ENCODE measurements around the gene TANGO6.

The TANGO6 gene

DNA sequence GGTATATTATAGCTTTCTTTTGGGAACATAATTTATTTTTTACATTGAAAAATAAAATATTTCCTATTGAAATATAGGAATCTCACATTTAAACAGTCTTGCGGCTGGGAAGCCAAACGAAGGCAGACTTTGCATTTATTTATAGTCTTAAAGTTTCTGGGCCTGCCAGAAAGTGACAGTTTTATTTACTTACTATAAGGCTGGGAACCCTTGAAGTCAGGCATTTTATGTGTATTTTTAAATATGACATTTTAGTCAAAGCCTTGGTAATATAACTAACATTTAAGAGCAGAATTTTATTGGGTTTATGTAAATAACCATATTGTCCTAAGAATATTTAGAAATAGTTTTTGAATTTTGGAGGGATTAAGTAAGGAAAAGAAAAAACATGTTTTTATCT, 97.5 kb downstream of the TANGO6 start:
- DNase-seq: no peak
- H3K36me3 ChIP-seq (replicated peaks; ENCODE audit: insufficient read depth, low read length): no peaks in the 10 kb centered on the region
- no peak overlapping the region for H3K4me2 ChIP-seq (ENCODE audit: low read depth, low read length)
- H3K27ac ChIP-seq (ENCODE audit: low read length): no peak overlapping the region
- H3K4me3 ChIP-seq (ENCODE audit: low read length): no peak overlapping the region
- no peaks in the 10 kb centered on the region for H3K9me3 ChIP-seq (replicated peaks; ENCODE audit: insufficient read depth, low read length)
- H2AFZ ChIP-seq (ENCODE audit: low read length): no peak overlapping the region
- no peaks in the 10 kb centered on the region for H3K27me3 ChIP-seq (replicated peaks; ENCODE audit: insufficient read depth, low read length)
- H3K79me2 ChIP-seq (ENCODE audit: low read length): no peaks in the 10 kb centered on the region
- H3F3A ChIP-seq (ENCODE audit: insufficient read depth, low read length): no peaks in the 10 kb centered on the region
- TF ChIP-seq EZH2 (optimal IDR thresholded peaks at IDR 0.05; ENCODE audit: low read depth, low read length) (no peak), EZH2phosphoT487 (IDR thresholded peaks at IDR 0.05; ENCODE audit: low read length) (no peak)
- TF ChIP-seq, protein P1, sequence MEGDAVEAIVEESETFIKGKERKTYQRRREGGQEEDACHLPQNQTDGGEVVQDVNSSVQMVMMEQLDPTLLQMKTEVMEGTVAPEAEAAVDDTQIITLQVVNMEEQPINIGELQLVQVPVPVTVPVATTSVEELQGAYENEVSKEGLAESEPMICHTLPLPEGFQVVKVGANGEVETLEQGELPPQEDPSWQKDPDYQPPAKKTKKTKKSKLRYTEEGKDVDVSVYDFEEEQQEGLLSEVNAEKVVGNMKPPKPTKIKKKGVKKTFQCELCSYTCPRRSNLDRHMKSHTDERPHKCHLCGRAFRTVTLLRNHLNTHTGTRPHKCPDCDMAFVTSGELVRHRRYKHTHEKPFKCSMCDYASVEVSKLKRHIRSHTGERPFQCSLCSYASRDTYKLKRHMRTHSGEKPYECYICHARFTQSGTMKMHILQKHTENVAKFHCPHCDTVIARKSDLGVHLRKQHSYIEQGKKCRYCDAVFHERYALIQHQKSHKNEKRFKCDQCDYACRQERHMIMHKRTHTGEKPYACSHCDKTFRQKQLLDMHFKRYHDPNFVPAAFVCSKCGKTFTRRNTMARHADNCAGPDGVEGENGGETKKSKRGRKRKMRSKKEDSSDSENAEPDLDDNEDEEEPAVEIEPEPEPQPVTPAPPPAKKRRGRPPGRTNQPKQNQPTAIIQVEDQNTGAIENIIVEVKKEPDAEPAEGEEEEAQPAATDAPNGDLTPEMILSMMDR (IDR thresholded peaks at IDR 0.05; ENCODE audit: low read length): no peak
- no peaks in the 10 kb centered on the region for H4K20me1 ChIP-seq (ENCODE audit: insufficient read depth, low read length)
- H3K9ac ChIP-seq (ENCODE audit: low read length): no peak overlapping the region
- no peaks in the 10 kb centered on the region for H3K9me2 ChIP-seq (replicated peaks; ENCODE audit: insufficient read depth, low read length)
- H3K4me1 ChIP-seq (ENCODE audit: low read length): no peaks in the 10 kb centered on the region

- no peak for TF ChIP-seq EZH2phosphoT487 (IDR thresholded peaks at IDR 0.05; ENCODE audit: low read length)
- no peak for TF ChIP-seq EZH2 (optimal IDR thresholded peaks at IDR 0.05; ENCODE audit: low read depth, low read length)
- TF ChIP-seq, protein P1 (IDR thresholded peaks at IDR 0.05; ENCODE audit: low read length): no peak
- Histone ChIP-seq H3F3A (ENCODE audit: insufficient read depth, low read length) (no peaks in the 10 kb centered on the region), H4K20me1 (ENCODE audit: insufficient read depth, low read length) (no peaks in the 10 kb centered on the region), H3K27me3 (replicated peaks; ENCODE audit: insufficient read depth, low read length) (no peaks in the 10 kb centered on the region), H3K79me2 (ENCODE audit: low read length) (no peaks in the 10 kb centered on the region), H3K9ac (ENCODE audit: low read length) (no peak overlapping the region), H3K36me3 (replicated peaks; ENCODE audit: insufficient read depth, low read length) (no peaks in the 10 kb centered on the region), H3K4me3 (ENCODE audit: low read length) (no peak overlapping the region), H3K9me2 (replicated peaks; ENCODE audit: insufficient read depth, low read length) (no peaks in the 10 kb centered on the region), H2AFZ (ENCODE audit: low read length) (no peak overlapping the region), H3K4me1 (ENCODE audit: low read length) (no peaks in the 10 kb centered on the region), H3K9me3 (replicated peaks; ENCODE audit: insufficient read depth, low read length) (no peaks in the 10 kb centered on the region), H3K4me2 (ENCODE audit: low read depth, low read length) (no peak overlapping the region), H3K27ac (ENCODE audit: low read length) (no peak overlapping the region)
- no peak for DNase-seq
Observed at GRCh38 chr16:68943961-68944360, 100.6 kb downstream of the TANGO6 start.

DNA sequence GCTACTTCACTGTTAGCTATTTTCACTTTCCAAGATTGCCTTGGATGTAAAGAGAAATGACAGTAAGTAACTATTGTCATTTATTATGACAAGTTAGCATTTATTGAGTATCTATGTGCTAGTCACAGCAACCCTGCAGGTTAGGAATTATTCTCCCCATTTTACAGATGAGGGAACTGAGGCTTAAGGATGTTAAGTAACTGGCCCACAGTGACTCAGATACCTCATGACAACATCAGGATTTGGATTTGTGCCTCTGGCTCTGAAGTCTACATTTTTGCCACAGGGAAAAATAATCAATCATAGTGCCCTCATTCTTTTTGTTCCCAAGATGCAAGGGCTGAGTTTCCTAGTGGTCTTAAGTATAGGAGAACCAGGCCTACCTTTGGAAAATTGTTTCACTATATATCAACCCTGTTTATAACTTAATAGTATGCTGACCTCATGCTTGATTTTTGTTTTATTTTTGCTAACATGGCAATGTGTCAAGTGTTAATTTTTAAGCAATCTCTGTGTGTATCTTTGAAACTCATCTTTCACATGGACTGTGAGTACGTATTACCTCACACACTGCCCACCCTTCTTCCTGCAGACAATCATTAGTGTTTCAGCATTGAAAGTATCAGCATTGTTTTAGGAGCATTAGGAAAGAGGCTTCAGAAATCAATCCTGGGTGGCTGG, 105.0 kb downstream of the TANGO6 start:
- Histone ChIP-seq H3K36me3 (replicated peaks; ENCODE audit: insufficient read depth, low read length) (no peaks in the 10 kb centered on the region), H3K9me3 (replicated peaks; ENCODE audit: insufficient read depth, low read length) (no peaks in the 10 kb centered on the region), H3K9me2 (replicated peaks; ENCODE audit: insufficient read depth, low read length) (no peaks in the 10 kb centered on the region), H3K27ac (ENCODE audit: low read length) (no peak overlapping the region), H3K27me3 (replicated peaks; ENCODE audit: insufficient read depth, low read length) (no peaks in the 10 kb centered on the region), H2AFZ (ENCODE audit: low read length) (no peak overlapping the region), H3K4me3 (ENCODE audit: low read length) (no peak overlapping the region), H4K20me1 (ENCODE audit: insufficient read depth, low read length) (no peaks in the 10 kb centered on the region), H3K4me1 (ENCODE audit: low read length) (no peaks in the 10 kb centered on the region), H3K4me2 (ENCODE audit: low read depth, low read length) (no peak overlapping the region), H3K79me2 (ENCODE audit: low read length) (no peaks in the 10 kb centered on the region), H3F3A (ENCODE audit: insufficient read depth, low read length) (no peaks in the 10 kb centered on the region), H3K9ac (ENCODE audit: low read length) (no peak overlapping the region)
- no peak for DNase-seq
- TF ChIP-seq EZH2 (optimal IDR thresholded peaks at IDR 0.05; ENCODE audit: low read depth, low read length) (no peak), EZH2phosphoT487 (IDR thresholded peaks at IDR 0.05; ENCODE audit: low read length) (no peak)
- TF ChIP-seq, protein P1 (IDR thresholded peaks at IDR 0.05; ENCODE audit: low read length): no peak

Measured in MM.1S (cell line).